Measurements from ENCODE around the gene DNAJB12.

- no peak for TF ChIP-seq CTCF (IDR thresholded peaks at IDR 0.05; ENCODE audit: low read depth, low read length)
- no peak for TF ChIP-seq EZH2phosphoT487 (IDR thresholded peaks at IDR 0.05; ENCODE audit: low read depth)
Observed at GRCh38 chr10:72311667-72312066, 43.1 kb downstream of the DNAJB12 start.

Data from OCI-LY3 (cell line).